ENCODE measurements around the gene NTN5. TPM values are rescaled to one million over a fixed set of nuclear protein-coding genes. Genes with fewer than 3 reads are reported as not detected.

Gene NTN5
- total RNA-seq, 1 donor from 2014 or later = 0.54 TPM

DNA sequence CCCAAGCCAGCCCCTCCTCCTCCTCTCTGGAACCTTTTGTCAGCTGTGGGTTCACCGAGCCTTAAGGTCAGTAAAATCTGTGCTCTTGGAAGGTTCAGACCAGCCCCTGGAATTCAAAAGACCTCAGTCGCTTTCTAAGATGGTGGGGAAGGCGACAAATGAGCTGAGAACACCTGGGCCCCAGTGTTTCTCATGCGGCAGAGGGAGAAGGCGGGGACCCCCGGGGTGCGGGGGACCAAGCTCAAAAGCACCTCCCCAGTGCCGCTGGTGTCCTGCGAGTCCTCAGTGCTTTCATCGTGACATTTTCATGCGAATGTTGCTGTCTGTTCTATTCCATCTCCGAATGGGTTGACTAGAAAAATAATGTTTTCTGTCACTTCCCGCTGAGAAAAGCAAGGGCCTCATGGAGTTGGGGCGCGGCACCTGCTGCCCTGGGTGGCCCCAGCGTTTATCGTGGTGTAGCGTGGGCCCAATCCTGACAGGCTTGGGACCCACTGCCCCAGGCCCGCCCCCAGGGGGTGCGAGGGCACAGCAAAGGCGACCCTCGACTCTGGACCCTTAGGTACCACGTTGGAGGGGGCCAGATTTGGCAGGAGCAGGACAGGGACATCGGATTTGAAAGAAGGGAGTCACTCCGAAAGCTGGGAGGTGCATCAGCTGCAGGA, 751 bp upstream of the NTN5 start:
- H3K36me3 Mint-ChIP-seq (ENCODE audit: low read depth) = no peaks in the 10 kb centered on the region
- DNase-seq (ENCODE audit: low spot score) = no peak
- no peak overlapping the region for H3K27ac Mint-ChIP-seq
- no peaks in the 10 kb centered on the region for H3K9me3 Mint-ChIP-seq
- H3K27me3 Mint-ChIP-seq (ENCODE audit: insufficient read depth) = peaks cover 4% of the 10 kb centered on the region
- intact Hi-C loops (cut with micrococcal nuclease) = loop anchor here (2.0 kb wide), 1 partner anchor 65 kb away; no protein-coding TSS in a partner anchor
- no peak overlapping the region for H3K4me3 Mint-ChIP-seq
- H3K4me1 Mint-ChIP-seq (ENCODE audit: low read depth) = peaks cover 8% of the 10 kb centered on the region

DNA sequence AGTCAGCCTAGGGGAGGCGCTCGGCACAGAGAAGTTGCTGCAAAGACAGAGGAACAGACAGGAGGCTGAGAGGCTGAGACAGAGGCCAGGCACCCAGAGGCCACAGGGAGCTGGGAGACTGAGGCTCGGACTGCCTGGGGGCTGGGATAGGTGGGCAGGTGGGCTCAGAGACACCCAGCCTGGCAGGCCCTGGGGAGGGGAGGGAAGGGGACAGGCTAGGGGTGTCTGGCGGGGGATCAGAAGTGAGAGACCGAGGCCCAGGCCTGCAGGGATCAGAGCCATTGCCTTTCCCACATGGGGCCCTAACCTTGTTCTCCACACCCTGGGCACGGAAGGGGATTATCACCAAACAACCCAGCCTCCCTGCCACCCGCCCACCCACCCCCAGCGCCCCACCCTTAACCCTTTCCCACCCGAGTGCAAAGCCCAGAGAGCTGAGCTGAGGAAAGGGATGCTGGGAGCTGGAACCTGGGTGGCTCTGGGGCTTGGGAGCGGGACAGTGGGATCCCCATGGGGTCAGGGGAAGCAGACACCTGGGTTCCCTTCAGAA, 1.3 kb downstream of the NTN5 start:
- H3K36me3 Mint-ChIP-seq (ENCODE audit: low read depth) = no peaks in the 10 kb centered on the region
- DNase-seq (ENCODE audit: low spot score) = no peak
- no peak overlapping the region for H3K4me3 Mint-ChIP-seq
- peaks cover 3% of the 10 kb centered on the region for H3K27me3 Mint-ChIP-seq (ENCODE audit: insufficient read depth)
- intact Hi-C loops (cut with micrococcal nuclease) = no loop called here
- H3K9me3 Mint-ChIP-seq = no peaks in the 10 kb centered on the region
- peaks cover 8% of the 10 kb centered on the region for H3K4me1 Mint-ChIP-seq (ENCODE audit: low read depth)
- no peak overlapping the region for H3K27ac Mint-ChIP-seq

DNA sequence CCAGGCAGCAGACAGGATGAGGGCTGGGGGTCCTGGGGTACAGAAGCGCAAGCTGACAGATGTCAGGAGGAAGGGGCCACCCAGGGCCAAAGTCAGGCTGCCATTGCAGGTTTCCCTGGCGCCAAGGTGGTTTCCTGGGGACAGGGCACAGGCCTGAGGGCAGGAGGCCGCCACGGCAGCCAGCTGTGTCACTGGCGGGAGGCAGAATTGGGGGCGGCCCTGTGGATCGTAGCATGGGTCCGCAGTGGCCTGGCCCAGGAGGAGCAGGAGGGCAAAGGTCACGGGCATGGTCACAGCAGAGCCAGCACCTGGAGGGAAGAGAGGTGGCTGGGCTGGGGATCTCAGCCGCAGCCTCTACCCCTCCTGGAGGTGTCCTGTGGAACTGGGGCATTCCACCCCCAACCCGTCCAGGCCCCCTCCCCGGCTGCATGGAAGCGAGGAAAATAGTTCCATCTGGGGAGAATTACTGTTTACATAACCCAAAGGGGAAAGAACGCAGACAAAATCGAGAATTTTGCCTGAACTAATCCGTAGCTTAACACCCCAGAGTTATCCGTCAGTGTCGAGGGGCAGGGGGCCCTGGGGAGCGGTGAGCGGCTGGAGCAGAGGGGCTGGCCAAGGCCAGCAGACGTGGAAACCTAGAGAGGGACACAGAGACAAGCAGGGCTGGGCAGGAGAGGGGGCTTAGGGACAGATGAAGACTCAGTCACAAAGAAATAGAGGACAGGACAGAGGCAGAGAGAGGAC, 1.9 kb downstream of the NTN5 start:
- H3K36me3 Mint-ChIP-seq (ENCODE audit: low read depth) = no peaks in the 10 kb centered on the region
- H3K27ac Mint-ChIP-seq = no peak overlapping the region
- intact Hi-C loops (cut with micrococcal nuclease) = no loop called here
- peaks cover 8% of the 10 kb centered on the region for H3K4me1 Mint-ChIP-seq (ENCODE audit: low read depth)
- peaks cover 3% of the 10 kb centered on the region for H3K27me3 Mint-ChIP-seq (ENCODE audit: insufficient read depth)
- no peak for DNase-seq (ENCODE audit: low spot score)
- H3K4me3 Mint-ChIP-seq = no peak overlapping the region
- no peaks in the 10 kb centered on the region for H3K9me3 Mint-ChIP-seq

DNA sequence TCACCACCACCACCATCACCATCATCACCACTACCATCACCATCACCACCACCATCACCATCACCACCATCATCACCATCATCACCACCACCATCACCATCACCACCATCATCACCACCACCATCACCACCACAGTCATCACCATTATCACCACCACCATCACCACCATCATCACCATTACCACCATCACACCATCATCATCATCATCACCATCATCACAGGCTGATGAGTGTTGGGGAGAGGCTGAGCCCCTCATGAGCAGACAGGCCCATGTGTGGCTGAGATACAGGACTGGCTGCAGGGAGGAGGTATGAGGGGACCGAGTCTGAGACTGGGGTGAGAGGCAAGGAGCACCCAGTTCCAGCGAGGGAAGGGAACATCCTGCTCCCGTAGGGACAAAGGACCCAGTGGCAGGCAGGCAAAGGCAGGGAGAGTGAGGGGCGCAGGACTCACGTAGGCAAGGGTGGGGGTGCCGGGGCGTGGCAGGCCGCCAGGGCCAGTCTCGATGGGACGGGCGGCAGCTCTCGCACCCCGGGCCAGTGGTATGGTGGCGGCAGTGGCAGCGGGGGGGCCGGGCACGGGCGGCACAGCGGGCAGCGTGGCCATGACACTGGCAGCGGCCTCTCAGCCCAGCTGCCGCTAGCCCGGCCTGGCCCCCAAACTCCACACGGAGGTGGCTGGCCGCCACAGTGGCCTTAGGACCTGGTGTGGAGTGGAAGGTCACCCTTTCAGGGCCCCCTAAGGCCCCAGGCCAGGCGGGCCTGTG, 2.7 kb downstream of the NTN5 start:
- no peak for DNase-seq (ENCODE audit: low spot score)
- Mint-ChIP-seq H3K9me3 (no peaks in the 10 kb centered on the region), H3K27ac (no peak overlapping the region), H3K4me1 (ENCODE audit: low read depth) (peaks cover 2% of the 10 kb centered on the region), H3K36me3 (ENCODE audit: low read depth) (no peaks in the 10 kb centered on the region), H3K27me3 (ENCODE audit: insufficient read depth) (peaks cover 1% of the 10 kb centered on the region), H3K4me3 (no peak overlapping the region)
- intact Hi-C loops (cut with micrococcal nuclease) = no loop called here

DNA sequence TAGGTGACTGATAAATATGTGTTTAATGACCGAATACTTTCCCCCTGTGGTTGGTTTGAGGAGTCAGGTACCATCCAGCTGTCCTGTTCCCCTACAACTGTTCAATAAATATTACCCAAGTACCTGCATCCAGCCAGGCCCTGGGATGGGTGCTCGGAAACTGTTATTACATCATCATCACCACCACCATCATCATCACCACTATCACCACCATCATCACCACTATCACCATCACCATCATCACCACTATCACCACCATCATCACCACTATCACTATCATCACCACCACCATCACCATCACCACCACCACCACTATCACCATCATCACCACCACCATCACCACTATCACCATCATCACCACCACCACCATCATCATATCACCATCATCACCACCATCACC, 4.1 kb downstream of the NTN5 start:
- H3K36me3 Mint-ChIP-seq (ENCODE audit: low read depth) = no peaks in the 10 kb centered on the region
- no peak for DNase-seq (ENCODE audit: low spot score)
- intact Hi-C loops (cut with micrococcal nuclease) = no loop called here
- H3K27me3 Mint-ChIP-seq (ENCODE audit: insufficient read depth) = peaks cover 1% of the 10 kb centered on the region
- H3K4me3 Mint-ChIP-seq = no peak overlapping the region
- no peaks in the 10 kb centered on the region for H3K4me1 Mint-ChIP-seq (ENCODE audit: low read depth)
- no peaks in the 10 kb centered on the region for H3K9me3 Mint-ChIP-seq
- no peak overlapping the region for H3K27ac Mint-ChIP-seq

DNA sequence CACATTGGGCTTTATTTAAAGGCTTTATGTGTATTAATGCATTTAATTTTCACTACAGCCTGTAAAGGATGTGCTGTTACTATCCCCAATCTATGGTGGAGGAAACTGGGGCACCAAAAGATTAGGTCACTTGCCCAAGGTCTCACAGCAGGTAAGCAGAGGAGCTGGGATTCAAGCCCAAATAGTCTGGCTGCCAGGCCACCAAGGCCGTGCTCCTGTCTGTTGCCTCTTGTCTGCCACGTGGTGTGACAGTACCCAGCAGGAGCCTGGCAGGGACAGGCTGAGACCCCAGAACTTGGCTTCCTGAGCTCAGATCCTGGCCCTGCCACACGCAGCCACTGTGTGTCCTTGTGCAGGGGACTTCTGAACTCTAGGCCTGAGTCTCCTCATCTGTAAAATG, 4.5 kb downstream of the NTN5 start:
- H3K27ac Mint-ChIP-seq = no peak overlapping the region
- H3K36me3 Mint-ChIP-seq (ENCODE audit: low read depth) = no peaks in the 10 kb centered on the region
- H3K4me3 Mint-ChIP-seq = no peak overlapping the region
- no peaks in the 10 kb centered on the region for H3K9me3 Mint-ChIP-seq
- no peak for DNase-seq (ENCODE audit: low spot score)
- intact Hi-C loops (cut with micrococcal nuclease) = no loop called here
- H3K4me1 Mint-ChIP-seq (ENCODE audit: low read depth) = no peaks in the 10 kb centered on the region
- H3K27me3 Mint-ChIP-seq (ENCODE audit: insufficient read depth) = peaks cover 1% of the 10 kb centered on the region

DNA sequence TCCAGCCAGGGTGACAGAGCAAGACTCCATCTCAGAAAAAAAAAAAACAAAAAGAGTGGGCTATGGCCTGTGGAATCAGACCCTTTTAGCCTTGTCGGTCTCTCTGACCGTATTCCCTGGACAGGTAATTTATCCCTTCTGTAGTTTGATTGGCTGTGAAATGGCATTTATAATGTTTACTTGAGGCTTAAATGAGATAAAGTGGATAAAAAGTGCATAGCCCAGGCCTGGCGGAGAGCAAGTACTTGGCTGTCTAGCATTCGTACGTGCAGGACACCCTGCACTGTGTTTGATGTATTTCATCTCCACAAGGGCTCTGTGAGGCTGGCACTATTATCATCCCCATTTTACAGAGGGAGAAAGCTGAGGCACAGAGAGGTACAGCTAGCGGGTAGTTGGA, 7.0 kb downstream of the NTN5 start:
- H3K9me3 Mint-ChIP-seq = no peaks in the 10 kb centered on the region
- peaks cover 1% of the 10 kb centered on the region for H3K27me3 Mint-ChIP-seq (ENCODE audit: insufficient read depth)
- intact Hi-C loops (cut with micrococcal nuclease) = no loop called here
- H3K27ac Mint-ChIP-seq = no peak overlapping the region
- H3K4me1 Mint-ChIP-seq (ENCODE audit: low read depth) = peaks cover 5% of the 10 kb centered on the region
- DNase-seq (ENCODE audit: low spot score) = no peak
- no peak overlapping the region for H3K4me3 Mint-ChIP-seq
- H3K36me3 Mint-ChIP-seq (ENCODE audit: low read depth) = no peaks in the 10 kb centered on the region

DNA sequence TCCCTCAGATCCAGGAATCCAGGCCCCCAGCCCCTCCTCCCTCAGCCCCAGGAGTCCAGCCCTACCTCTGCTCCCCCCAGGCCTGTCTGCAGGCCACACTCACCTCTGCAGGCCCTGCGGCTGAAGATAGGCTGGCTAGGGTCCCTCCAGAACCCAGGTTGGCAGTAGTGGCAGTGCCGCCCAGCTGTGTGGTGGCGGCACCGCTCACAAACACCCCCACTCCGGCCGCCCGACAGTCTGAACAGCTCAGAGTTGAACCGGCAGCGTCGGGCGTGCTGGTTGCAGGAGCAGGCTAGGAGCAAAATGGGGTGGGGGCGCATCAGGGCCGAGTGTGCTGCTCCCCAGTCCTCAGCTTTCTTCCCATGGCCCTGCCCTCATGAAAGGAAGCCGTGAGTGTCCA, 8.3 kb downstream of the NTN5 start:
- no peak overlapping the region for H3K4me3 Mint-ChIP-seq
- no peaks in the 10 kb centered on the region for H3K36me3 Mint-ChIP-seq (ENCODE audit: low read depth)
- peaks cover 9% of the 10 kb centered on the region for H3K4me1 Mint-ChIP-seq (ENCODE audit: low read depth)
- DNase-seq (ENCODE audit: low spot score) = no peak
- peaks cover 1% of the 10 kb centered on the region for H3K27me3 Mint-ChIP-seq (ENCODE audit: insufficient read depth)
- no peaks in the 10 kb centered on the region for H3K9me3 Mint-ChIP-seq
- intact Hi-C loops (cut with micrococcal nuclease) = no loop called here
- no peak overlapping the region for H3K27ac Mint-ChIP-seq

DNA sequence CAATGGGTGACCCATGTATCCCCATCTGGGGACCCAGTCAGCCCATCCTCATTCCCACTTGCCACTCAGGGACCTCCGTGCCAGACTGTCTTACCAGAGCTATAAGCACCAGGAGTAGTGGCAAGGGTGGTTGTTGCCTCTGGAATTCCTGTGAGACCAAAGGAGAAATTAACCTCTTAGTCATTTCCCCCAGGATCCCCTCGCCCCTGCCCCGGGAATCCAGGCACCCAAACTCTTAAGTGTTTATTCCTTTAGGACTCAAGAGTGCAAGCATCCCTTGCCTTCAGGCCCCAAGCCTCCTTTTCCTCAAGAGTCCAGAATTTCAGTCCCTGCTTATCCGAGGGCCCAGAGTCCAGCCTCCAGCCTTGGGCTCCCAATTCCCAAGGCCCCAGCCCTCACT, 9.2 kb downstream of the NTN5 start:
- H3K4me1 Mint-ChIP-seq (ENCODE audit: low read depth) = peaks cover 9% of the 10 kb centered on the region
- peaks cover 5% of the 10 kb centered on the region for H3K27me3 Mint-ChIP-seq (ENCODE audit: insufficient read depth)
- no peaks in the 10 kb centered on the region for H3K36me3 Mint-ChIP-seq (ENCODE audit: low read depth)
- H3K4me3 Mint-ChIP-seq = no peak overlapping the region
- no peak for DNase-seq (ENCODE audit: low spot score)
- H3K9me3 Mint-ChIP-seq = no peaks in the 10 kb centered on the region
- H3K27ac Mint-ChIP-seq = no peak overlapping the region
- intact Hi-C loops (cut with micrococcal nuclease) = no loop called here

DNA sequence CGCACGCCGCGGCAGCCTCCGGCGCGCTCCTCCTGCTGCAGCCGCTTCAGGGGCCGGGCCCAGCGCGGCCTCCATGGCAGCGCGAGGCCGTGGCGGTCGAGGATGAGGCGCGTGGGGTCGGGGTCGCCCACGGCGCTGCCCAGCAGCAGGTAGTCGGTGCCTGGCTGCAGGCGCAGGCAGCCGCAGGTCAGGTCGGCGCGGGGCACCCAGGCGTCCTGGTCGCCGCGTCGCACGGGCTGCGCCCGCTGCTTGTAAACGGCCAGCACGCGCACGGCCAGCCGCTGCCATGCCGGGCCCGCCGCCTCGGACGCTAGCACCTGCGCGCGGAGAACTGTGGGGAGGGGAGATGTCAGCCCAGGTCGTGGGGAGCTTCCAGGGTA, 11.1 kb downstream of the NTN5 start:
- no peak for DNase-seq (ENCODE audit: low spot score)
- Mint-ChIP-seq H3K4me3 (no peak overlapping the region), H3K4me1 (ENCODE audit: low read depth) (peaks cover 9% of the 10 kb centered on the region), H3K36me3 (ENCODE audit: low read depth) (no peaks in the 10 kb centered on the region), H3K9me3 (no peaks in the 10 kb centered on the region), H3K27me3 (ENCODE audit: insufficient read depth) (peaks cover 5% of the 10 kb centered on the region), H3K27ac (no peak overlapping the region)
- intact Hi-C loops (cut with micrococcal nuclease) = loop anchor here (1.0 to 2.0 kb wide), 4 partner anchors 14 to 53 kb away; partner anchors contain the start of gene CA11

DNA sequence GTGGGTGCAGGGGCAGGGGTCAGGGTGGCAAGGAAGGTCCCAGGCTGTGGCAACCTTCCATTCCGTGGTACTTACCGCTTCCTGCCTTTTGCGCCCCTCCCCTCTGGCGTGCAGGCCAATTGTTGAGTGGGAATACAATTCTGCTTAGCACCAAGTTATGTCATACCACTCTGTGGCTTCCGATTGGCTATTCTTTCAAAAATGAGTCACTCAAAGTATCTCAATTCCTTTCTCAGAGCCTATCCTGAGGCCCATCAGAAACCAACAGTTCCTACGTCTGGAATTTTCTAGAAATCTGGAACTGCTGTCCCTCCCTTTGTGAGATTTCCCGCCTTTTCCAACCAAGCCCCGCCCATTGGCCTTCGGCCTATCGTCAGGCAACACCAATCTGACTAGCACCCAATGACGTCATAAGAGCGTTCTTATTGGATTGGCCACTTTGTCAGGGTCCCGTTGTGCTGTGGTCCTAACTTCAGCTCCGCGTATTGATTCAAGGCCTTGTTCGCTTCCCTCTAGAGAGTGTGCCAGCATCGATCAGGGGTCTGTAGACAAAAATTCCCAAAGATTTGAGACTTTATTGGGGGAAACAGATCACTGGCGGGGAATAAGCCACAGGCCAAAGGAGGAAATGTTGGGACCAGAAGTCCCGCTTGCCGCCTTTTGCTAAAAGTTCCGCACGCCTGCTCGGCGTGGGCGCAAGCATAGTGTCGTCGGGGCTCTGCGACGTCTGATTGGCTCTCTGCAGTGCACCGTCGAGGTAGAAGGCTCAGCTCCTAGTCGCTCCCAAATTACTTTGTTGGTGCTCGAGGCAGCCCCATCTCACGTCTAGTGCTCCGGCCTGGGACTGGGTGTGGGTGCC, 11.7 kb downstream of the NTN5 start:
- peaks cover 5% of the 10 kb centered on the region for H3K27me3 Mint-ChIP-seq (ENCODE audit: insufficient read depth)
- no peaks in the 10 kb centered on the region for H3K36me3 Mint-ChIP-seq (ENCODE audit: low read depth)
- peak overlapping the region; percentile 54 for H3K4me3 Mint-ChIP-seq
- intact Hi-C loops (cut with micrococcal nuclease) = loop anchor here (1.0 to 2.0 kb wide), 4 partner anchors 14 to 53 kb away; partner anchors contain the start of gene CA11
- peaks cover 9% of the 10 kb centered on the region for H3K4me1 Mint-ChIP-seq (ENCODE audit: low read depth)
- peak overlapping the region; percentile 91 for H3K27ac Mint-ChIP-seq
- H3K9me3 Mint-ChIP-seq = no peaks in the 10 kb centered on the region
- peak; percentile 77 for DNase-seq (ENCODE audit: low spot score)

DNA sequence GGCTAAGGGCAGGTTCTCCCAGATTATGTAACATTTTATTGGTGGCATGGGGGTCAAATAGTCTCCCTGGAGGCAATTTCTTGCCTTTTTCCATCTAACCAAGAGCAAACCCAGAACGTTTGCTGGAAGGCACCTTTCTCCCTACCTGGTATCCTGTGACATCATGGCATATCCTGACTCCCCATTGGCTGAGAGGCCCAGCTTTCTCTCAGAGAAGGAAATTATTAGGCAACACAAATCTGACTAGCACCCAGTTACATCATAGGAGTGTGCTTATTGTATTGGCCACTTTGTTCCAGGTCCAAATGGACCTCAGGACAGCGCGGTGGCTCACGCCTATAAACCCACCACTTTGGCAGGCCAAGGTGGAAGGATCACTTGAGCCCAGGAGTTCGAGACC, 13.0 kb downstream of the NTN5 start:
- Mint-ChIP-seq H3K4me1 (ENCODE audit: low read depth) (peaks cover 9% of the 10 kb centered on the region), H3K27me3 (ENCODE audit: insufficient read depth) (peaks cover 5% of the 10 kb centered on the region), H3K4me3 (no peak overlapping the region), H3K36me3 (ENCODE audit: low read depth) (no peaks in the 10 kb centered on the region), H3K27ac (no peak overlapping the region), H3K9me3 (no peaks in the 10 kb centered on the region)
- intact Hi-C loops (cut with micrococcal nuclease) = loop anchor here (2.0 kb wide), 1 partner anchor 35 kb away; no protein-coding TSS in a partner anchor
- no peak for DNase-seq (ENCODE audit: low spot score)

Measured in activated T-helper 1 cell treated with anti-CD3 and anti-CD28 coated beads, Interleukin-12 subunit alpha, Interleukin-12 subunit beta, Interleukin-2, Interleukin-4 antibody, amounts not matched to agents 30 ng/mL and 10 ng/mL and 1 ng/mL, durations not matched to agents 14 hours and 24 hours and 36 hours (primary cell).